ENCODE measurements around the gene PRPH. TPM values are rescaled to one million over a fixed set of nuclear protein-coding genes. Genes with fewer than 3 reads are reported as not detected.

Gene PRPH
- total and polyA plus RNA-seq, 9 of the 15 experiments (the other 6 are each of a cell fraction or from before 2014, with no cell fraction given): 0.27 to 1.9 (median 1.3) TPM; not detected in 1

DNA sequence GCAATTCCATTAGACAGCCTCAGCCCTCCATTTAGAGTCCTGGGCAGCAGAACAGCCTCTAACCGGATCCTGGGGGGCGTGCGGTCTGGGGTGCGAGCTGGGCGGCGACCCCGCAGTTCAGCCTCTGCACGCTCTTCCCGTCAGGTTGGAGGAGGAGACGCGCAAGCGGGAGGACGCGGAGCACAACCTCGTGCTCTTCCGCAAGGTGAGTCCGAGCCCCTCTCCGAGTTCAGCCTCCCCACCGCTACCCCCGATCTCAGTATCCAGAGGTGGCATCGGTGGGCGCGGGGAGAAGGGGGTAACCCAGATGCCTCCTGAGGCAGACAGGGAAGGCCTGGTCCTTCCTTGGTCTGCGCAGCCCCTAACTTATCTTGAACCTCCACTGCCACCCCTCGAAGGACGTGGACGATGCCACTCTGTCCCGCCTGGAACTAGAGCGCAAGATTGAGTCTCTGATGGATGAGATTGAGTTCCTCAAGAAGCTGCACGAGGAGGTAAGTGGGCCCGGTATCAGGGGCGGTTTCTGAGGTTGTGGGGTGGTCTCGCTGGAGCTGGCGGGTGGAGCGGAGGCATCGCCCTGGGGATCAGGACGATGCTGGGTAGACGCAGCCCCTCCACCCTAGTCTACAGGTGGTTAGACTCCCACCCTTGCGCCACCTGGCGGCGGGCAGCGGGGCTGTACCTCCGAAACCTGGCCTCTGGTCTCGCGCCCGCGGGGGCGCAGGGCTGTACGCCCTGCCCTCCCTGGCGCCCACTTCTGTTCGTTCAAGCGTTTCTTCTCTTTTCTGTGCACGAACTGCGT lies 1.3 kb downstream of the PRPH start (continued):
- TF ChIP-seq, protein P1, sequence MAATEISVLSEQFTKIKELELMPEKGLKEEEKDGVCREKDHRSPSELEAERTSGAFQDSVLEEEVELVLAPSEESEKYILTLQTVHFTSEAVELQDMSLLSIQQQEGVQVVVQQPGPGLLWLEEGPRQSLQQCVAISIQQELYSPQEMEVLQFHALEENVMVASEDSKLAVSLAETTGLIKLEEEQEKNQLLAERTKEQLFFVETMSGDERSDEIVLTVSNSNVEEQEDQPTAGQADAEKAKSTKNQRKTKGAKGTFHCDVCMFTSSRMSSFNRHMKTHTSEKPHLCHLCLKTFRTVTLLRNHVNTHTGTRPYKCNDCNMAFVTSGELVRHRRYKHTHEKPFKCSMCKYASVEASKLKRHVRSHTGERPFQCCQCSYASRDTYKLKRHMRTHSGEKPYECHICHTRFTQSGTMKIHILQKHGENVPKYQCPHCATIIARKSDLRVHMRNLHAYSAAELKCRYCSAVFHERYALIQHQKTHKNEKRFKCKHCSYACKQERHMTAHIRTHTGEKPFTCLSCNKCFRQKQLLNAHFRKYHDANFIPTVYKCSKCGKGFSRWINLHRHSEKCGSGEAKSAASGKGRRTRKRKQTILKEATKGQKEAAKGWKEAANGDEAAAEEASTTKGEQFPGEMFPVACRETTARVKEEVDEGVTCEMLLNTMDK (IDR thresholded peaks at IDR 0.05; ENCODE audit: borderline replicate concordance, insufficient read depth, low read depth, low read length, poor library complexity, severe bottlenecking): peak; percentile 93
- TF ChIP-seq RAD21 (CRISPR knock-in tag; conservative IDR thresholded peaks at IDR 0.05 in 1 of 2, IDR thresholded peaks at IDR 0.05 in 1 of 2) (peak in 1 of 2 experiments; percentile 49; a peak in 2 of 4 replicates), CTBP1 (IDR thresholded peaks at IDR 0.05; ENCODE audit: borderline replicate concordance) (peak; percentile 92; the same call in 1 of the 2 replicates), HSF4 (CRISPR knock-in tag; IDR thresholded peaks at IDR 0.05; ENCODE audit: borderline replicate concordance) (no peak), HDAC1 (IDR thresholded peaks at IDR 0.05) (no peak), KLF6 (CRISPR knock-in tag; IDR thresholded peaks at IDR 0.05; ENCODE audit: borderline replicate concordance) (peak; percentile 49; the same call in 1 of the 2 replicates), ARID1B (IDR thresholded peaks at IDR 0.05) (no peak; the same call in 1 of the 2 replicates), CBX1 (IDR thresholded peaks at IDR 0.05; ENCODE audit: low read depth) (no peak), MAFF (IDR thresholded peaks at IDR 0.05; ENCODE audit: low read length) (no peak)
- TF ChIP-seq, protein P2, sequence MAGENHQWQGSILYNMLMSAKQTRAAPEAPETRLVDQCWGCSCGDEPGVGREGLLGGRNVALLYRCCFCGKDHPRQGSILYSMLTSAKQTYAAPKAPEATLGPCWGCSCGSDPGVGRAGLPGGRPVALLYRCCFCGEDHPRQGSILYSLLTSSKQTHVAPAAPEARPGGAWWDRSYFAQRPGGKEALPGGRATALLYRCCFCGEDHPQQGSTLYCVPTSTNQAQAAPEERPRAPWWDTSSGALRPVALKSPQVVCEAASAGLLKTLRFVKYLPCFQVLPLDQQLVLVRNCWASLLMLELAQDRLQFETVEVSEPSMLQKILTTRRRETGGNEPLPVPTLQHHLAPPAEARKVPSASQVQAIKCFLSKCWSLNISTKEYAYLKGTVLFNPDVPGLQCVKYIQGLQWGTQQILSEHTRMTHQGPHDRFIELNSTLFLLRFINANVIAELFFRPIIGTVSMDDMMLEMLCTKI (IDR thresholded peaks at IDR 0.05; ENCODE audit: partially characterized antibody): no peak
- TF ChIP-seq, protein P3, sequence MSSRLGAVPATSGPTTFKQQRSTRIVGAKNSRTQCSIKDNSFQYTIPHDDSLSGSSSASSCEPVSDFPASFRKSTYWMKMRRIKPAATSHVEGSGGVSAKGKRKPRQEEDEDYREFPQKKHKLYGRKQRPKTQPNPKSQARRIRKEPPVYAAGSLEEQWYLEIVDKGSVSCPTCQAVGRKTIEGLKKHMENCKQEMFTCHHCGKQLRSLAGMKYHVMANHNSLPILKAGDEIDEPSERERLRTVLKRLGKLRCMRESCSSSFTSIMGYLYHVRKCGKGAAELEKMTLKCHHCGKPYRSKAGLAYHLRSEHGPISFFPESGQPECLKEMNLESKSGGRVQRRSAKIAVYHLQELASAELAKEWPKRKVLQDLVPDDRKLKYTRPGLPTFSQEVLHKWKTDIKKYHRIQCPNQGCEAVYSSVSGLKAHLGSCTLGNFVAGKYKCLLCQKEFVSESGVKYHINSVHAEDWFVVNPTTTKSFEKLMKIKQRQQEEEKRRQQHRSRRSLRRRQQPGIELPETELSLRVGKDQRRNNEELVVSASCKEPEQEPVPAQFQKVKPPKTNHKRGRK (tag; IDR thresholded peaks at IDR 0.05): no peak

Data from K562 (cell line).